Psoas muscle (tissue), 8 donors: ENCODE data around the gene NCAPG2. TPM values are rescaled to one million over a fixed set of nuclear protein-coding genes. Genes with fewer than 3 reads are reported as not detected.
"Not testable (repeated sequence)": the region's sequence is repeated elsewhere in the genome, so short reads cannot be mapped to it uniquely, and the experiment has no call there.

Source experiments
- ATAC-seq, 4 donors: fragments of 200-7000 bp; cut with Tn5 transposase; one replicate each; pipeline ENCODE4 v1.9.1; 2020; ENCODE audit warnings: moderate library complexity in 3 of 4, mild to moderate bottlenecking in 2 of 4
- DNase-seq, 2 donors: peaks; one replicate each; pipeline ENCODE4 v3.0.0-alpha.2; 2020
- H3K27ac ChIP-seq: fragments of 200-600 bp; one replicate; pipeline ENCODE4 v1.8.0; 2022
- H3K27me3 ChIP-seq, 3 donors: fragments of 200-600 bp in 1 of 3; one replicate each; pipeline versions ENCODE4 v1.6.1 to v1.8.0; 2013 to 2022; ENCODE audit warnings: low read length in 2 of 3, mild to moderate bottlenecking in 2 of 3, moderate library complexity in 1 of 3; ENCODE audit not compliant: insufficient read depth in 3 of 3
- H3K36me3 ChIP-seq, 2 donors: fragments of 200-600 bp in 1 of 2; one replicate each; pipeline versions ENCODE4 v1.6.1 to v1.8.0; 2013 to 2022; ENCODE audit warnings: low read depth in 1 of 2, mild to moderate bottlenecking in 1 of 2, moderate library complexity in 1 of 2; ENCODE audit not compliant: insufficient read depth in 1 of 2
- H3K4me1 ChIP-seq: fragments of 200-600 bp; one replicate; pipeline ENCODE4 v1.8.0; 2022
- H3K4me3 ChIP-seq: fragments of 200-600 bp; one replicate; pipeline ENCODE4 v1.8.0; 2022; ENCODE audit warnings: mild to moderate bottlenecking
- H3K9me3 ChIP-seq: fragments of 200-600 bp; one replicate; pipeline ENCODE4 v1.8.0; 2022
- CTCF ChIP-seq: fragments of 200-600 bp; IDR thresholded peaks from one replicate; pipeline ENCODE4 v1.8.0; 2022; ENCODE audit warnings: antibody characterized with exemption
- whole genome bisulfite sequencing, 3 donors: extraction: QIAGEN DNeasy Blood & Tissue Kit; methylation state at CpG; one replicate each; pipeline versions ENCODE4 v1.1.6 to v1.1.7; 2013; 5-methylcytosine and 5-hydroxymethylcytosine counted together
- intact Hi-C, 2 donors: fragments of 100-400 bp; cut with DNase I; formaldehyde crosslinking; loops; one replicate each; pipeline versions ENCODE4 v1.11.0 to v1.14.2; 2022
- polyA plus RNA-seq, 3 donors: library from polyadenylated mRNA; stranded (reverse); fragments of 200-250 nt; gene quantifications; one replicate each; pipeline ENCODE4 v1.2.3, GENCODE V29; 2013
- total RNA-seq, 4 donors: library from RNA; stranded (reverse); fragmentation: NEBNext Ultra II Directional in 2 of 4; extraction: Animal tissue kit (Norgen Biotek cat#: 25700) in 2 of 4; gene quantifications; one replicate each; pipeline versions ENCODE4 v1.2.1 to v1.2.4, GENCODE V29; 2021 to 2023
- donor health status: healthy with polysubstance abuse.
- donor health status: DM: no; HTN: no; CAD: no; lungs with moderate emphysema.
- donor health status: Bipolar disorder and iron deficiency.
- donor health status: healthy.
- donor health status: DM: yes; HTN: yes; CAD: no.
- donor health status: DM: no; HTN: no; CAD: no.
- donor health status: DM: no; HTN: no; CAD: no.
- donor health status: DM: yes; HTN: yes; CAD: no.

The NCAPG2 gene
- total and polyA plus RNA-seq, 7 donors = 1.9 to 3.8 (median 2.8) TPM

- 90 to 94% (median 92%) methylated on average over 3 of the region's 3 CpGs for WGBS, 3 donors
- Histone ChIP-seq H3K4me1 (no peaks in the 10 kb centered on the region), H3K27ac (no peak overlapping the region), H3K27me3 (no peaks in the 10 kb centered on the region), H3K36me3 (peaks cover 0 to 11% of the 10 kb centered on the region in 2 donors), H3K9me3 (no peaks in the 10 kb centered on the region), H3K4me3 (no peak overlapping the region)
- DNase-seq (no peak), ATAC-seq (no peak)
- intact Hi-C loops = no loop called here
- TF ChIP-seq CTCF = no peak
Measured at GRCh38 chr7:158698657-158699195, 5.9 kb downstream of the NCAPG2 start.

- H3K4me1 ChIP-seq, H3K27ac ChIP-seq, H3K27me3 ChIP-seq, H3K9me3 ChIP-seq, ATAC-seq, DNase-seq, H3K4me3 ChIP-seq: not testable (repeated sequence)
- peaks cover 0 to 12% of the 10 kb centered on the region in 2 donors for H3K36me3 ChIP-seq
- 97 to 100% (median 99%) methylated on average over 2 of the region's 2 CpGs for WGBS, 3 donors
- intact Hi-C loops = loop anchor here in 1 of 2 donors (2.0 kb wide), 1 partner anchor 279 kb away; no protein-coding TSS in a partner anchor
Measured at GRCh38 chr7:158697597-158697996, 7.0 kb downstream of the NCAPG2 start.

- Histone ChIP-seq H3K9me3 (no peaks in the 10 kb centered on the region), H3K4me1 (no peaks in the 10 kb centered on the region), H3K4me3 (peak overlapping the region; percentile 17), H3K36me3 (peaks cover 0 to 12% of the 10 kb centered on the region in 2 donors), H3K27me3 (no peaks in the 10 kb centered on the region), H3K27ac (peak overlapping the region; percentile 39)
- peak; percentile 69 for TF ChIP-seq CTCF
- WGBS, 3 donors = 53 to 54% (median 53%) methylated on average over 10 of the region's 10 CpGs
- intact Hi-C loops = loop anchor here in 1 of 2 donors (2.0 kb wide), 1 partner anchor 281 kb away; no protein-coding TSS in a partner anchor
- DNase-seq (peak in 1 of 2 donors; percentile 35), ATAC-seq (peak; percentile 76 to 89 (median 84))
Measured at GRCh38 chr7:158695726-158696452, 8.7 kb downstream of the NCAPG2 start.

GRCh38 chr7:158695056-158695455 lies 9.5 kb downstream of the NCAPG2 start:
- Histone ChIP-seq H3K4me1 (no peaks in the 10 kb centered on the region), H3K4me3 (no peak overlapping the region), H3K27ac (no peak overlapping the region), H3K27me3 (no peaks in the 10 kb centered on the region), H3K9me3 (no peaks in the 10 kb centered on the region), H3K36me3 (peaks cover 0 to 16% of the 10 kb centered on the region in 2 donors)
- intact Hi-C loops = no loop called here
- no peak for TF ChIP-seq CTCF
- ATAC-seq (no peak), DNase-seq (no peak)
- WGBS, 3 donors = 64 to 65% (median 64%) methylated on average over 3 of the region's 3 CpGs

GRCh38 chr7:158694650-158695049 lies 10.0 kb downstream of the NCAPG2 start:
- WGBS, 3 donors = 87 to 89% (median 87%) methylated on average over 6 of the region's 6 CpGs
- H3K36me3 ChIP-seq = peaks cover 0 to 18% of the 10 kb centered on the region in 2 donors
- no peak for TF ChIP-seq CTCF
- no peak overlapping the region for H3K4me3 ChIP-seq
- no peaks in the 10 kb centered on the region for H3K9me3 ChIP-seq
- no peaks in the 10 kb centered on the region for H3K27me3 ChIP-seq
- H3K4me1 ChIP-seq = no peaks in the 10 kb centered on the region
- intact Hi-C loops = no loop called here
- H3K27ac ChIP-seq = no peak overlapping the region
- DNase-seq (no peak), ATAC-seq (no peak)
